HG03135 (cell line): ENCODE measurements around the gene CAMKK1.

Experiments
- ATAC-seq: cut with Tn5 transposase; IDR thresholded peaks from one replicate; pipeline ENCODE4 v1.9.1; 2021; ENCODE audit warnings: mild to moderate bottlenecking, moderate library complexity; ENCODE audit not compliant: unreplicated experiment

CAMKK1 gene

DNA sequence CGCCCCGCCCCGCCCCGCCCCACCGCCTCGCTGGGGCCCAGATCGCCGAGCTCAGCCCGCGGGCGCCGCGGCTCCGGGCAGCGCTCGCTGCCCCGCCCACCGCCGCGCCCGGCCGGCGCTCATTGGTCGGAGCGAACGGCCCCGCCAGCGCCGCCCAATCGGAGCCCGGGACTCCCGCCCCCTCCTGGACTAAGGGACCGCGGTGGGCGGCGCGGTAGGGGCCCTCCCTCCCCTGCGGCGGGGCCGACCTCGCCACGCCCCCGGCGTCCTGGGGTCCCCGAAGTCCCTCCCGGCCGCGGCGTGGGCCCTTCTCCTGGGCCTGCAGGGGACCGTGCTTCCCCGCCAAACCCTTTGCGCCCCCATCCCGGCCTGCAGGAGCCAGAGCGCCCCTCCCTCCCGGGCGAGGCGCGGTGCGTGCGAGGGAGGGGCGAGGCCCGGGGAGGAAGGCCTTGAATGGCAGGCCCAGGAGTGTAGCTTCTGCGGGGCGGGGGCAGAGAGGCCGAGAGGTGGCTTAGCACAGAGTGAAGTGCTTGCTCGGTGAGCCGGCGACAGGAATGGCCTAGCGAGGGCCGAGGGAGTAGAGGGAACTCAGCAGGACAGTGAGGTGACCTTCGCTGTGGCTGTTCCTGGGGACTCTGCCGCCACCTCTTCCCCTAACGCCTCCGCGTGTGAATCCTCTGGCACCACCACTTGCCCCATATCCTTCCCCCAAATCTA, at the start of gene CAMKK1:
Gene CAMKK1, minus strand, starts transcription at position 51 of the 717 bp plus-strand sequence. CDS start 7,366 bp downstream, outside the sequence.
- peak; percentile 84 for ATAC-seq

DNA sequence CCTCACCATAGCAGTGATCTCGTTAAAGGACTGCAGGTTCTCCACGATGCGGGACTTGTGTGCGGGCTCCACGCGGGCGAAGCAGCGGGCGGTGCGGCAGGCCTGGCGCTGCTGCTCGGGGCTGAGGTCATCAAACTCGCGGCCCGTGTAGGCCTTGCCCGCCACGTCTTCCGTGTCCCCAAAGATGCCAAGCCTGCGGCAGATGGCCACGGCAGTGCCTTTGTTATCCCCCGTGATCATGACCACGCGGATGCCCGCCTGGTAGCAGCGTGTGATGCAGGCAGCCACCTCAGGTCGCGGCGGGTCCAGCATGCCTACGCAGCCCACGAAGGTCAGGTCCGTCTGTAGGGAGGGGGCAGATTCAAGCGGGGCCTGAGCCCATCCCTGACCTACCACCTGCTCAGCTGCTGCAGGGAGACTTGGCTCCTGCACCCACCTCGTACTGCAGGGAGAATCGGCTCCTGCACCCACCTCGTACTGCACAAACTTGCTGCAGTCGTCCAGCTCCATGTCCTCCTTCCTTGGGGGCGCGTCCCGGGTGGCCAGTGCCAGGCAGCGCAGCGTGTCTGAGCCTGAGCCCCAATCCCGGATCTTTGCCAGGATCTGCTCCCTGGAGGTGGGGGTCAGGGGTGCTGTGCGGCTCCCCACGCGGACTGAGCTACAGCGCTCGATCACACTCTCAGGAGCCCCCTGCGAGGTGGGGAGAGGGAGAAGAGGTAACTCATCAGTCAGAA, 48.3 kb upstream of the CAMKK1 start:
- ATAC-seq = no peak

DNA sequence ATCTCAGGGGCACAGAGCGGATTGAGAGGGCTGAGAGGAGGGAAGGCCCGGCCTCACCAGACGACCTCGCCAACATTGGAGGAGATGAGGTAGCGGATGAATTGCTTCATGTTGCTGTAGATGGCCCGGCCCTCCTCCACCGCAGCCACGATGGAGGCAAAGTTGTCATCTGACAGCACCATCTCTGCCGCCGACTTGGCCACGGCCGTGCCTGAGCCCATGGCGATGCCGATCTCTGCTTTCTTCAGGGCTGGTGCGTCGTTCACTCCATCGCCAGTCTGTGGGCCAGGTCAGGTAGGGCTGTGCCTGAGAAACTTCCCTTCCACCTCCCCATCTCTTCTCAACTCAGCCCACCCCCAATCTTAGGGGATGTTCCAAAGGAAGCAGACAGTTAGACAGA, 44.5 kb upstream of the CAMKK1 start:
- ATAC-seq = no peak

DNA sequence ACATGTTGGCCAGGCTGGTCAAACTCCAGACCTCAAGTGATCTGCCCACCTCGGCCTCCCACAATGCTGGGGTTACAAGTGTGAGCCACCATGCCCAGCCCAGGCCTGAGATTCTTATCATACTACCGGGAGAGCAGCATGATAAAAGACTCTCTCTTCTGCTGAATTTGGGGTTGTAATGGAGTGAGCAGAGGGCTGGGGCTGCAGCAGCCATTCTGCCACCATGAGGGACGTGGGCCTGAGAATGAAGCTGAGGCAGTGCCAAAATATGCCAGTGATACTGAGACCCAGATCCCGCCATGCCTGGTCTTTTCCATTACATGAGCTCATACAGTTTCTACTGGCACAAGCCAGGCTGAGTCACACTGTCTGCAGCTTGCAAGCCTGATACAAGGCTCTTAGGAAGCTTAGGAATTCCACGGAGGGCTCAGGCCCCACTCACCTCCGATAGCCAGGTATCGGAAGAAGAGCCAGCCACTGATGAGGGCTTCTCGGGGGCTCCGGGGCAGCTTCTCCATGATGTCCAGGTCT, 43.0 kb upstream of the CAMKK1 start:
- ATAC-seq = no peak

DNA sequence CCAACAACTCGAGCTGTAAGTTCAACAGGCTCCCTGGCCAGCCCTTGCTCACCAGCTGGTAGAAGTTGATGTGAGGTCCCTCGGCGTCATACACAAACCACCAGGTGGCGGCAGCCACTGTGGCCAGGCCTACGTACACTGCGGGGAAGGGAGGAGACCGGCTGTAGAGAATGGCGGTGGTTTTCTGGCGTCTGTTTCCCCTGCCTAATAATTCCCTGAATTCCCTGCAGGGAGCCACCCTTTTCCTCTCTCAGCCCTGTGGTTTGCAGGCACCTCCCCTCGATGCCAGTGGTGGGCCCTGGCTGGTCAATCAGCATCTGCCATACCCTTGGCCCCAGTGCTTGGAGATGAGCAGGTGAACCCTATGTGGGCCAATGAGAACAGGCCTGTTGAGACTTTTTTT, 42.3 kb upstream of the CAMKK1 start:
- no peak for ATAC-seq

DNA sequence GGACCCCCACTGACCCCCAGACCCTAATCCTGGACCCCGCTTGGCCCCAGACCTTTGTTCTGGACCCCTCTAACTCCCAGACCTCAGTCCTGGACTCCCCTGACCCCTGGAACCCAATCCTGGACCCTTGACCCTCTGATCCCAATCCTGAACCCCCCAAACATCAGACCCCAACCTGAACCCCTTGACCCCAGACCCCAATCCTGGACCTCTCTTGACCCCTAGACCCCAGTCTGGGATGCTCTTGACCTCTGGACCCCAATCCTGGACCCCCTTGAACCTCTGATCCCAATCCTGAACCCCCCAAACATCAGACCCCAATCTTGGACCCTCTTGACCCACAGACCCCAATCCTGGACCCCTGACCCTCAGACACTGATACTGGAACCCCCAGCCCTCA, 36.9 kb upstream of the CAMKK1 start:
- no peak for ATAC-seq

DNA sequence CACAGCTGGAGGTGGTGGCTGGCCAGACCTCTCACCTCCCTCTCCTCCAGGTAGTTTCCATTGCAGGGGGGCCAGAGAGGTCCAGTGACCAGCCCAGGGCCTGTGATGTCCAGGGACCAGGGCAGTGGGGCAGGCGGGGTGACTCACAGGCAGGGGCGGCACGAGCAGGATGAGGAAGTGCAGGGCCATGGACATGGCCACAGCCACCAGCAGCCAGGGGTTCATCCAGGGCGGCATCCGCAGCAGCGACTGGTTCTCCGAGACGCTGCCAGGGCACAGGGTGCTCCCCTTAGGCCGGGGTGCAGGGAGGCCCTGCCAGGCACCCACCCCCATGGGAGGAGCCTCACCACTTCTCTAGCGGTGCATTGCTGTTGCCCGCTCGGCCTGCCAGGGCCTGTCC, 36.3 kb upstream of the CAMKK1 start:
- ATAC-seq = no peak

DNA sequence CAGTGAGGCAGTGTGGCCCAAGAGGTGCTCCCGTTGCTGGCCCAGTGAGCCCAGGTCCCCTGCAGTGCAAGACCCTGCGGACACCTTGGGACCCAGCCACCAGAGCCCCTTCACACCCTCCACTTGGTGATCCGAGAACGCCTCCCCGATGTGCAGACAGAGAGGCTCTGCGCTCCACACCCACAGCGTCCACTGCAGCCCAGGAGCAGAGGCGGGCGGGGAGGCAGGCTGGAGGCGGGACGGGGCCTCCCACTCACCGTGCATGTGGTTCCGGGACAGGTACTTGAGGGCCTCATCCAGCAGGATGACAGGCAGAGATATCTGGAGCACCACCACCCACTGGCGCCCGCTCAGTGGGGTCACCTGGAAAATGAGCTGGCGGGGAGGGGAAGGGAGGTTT, 35.6 kb upstream of the CAMKK1 start:
- no peak for ATAC-seq

DNA sequence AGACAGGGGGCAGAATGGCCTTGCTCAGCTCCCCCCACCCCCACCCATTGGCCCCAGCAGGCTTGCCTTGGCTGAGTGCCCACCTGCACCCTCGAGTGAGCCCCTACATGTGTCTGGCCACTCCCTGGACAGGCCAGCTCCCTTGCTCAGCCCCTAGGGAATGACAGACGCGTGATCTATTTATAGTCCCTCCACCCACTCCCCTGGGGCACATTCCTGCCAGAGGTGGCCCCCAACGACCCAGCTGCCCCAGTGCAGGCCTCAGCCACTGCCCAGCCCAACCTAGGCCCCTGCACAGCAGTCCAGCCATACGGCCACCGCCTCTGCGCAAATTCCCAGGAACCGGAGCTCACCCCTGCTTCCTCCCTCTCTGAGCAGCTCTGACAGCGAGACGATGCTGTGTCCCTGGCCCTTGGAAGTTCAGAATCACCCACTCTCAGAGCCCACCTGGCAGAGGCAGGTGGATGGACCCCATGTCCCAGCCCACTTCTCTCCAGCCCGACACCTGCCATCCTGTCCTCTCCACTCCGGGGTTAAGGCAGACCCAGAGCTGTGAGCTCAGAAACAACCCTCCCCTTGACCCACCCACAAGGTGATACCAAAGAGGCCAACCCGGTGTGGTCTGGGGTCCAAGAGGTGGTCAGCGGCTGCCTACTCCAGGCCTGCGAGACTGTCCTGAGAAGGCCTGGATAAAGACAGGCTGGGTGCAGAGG, 34.9 kb upstream of the CAMKK1 start:
- no peak for ATAC-seq

DNA sequence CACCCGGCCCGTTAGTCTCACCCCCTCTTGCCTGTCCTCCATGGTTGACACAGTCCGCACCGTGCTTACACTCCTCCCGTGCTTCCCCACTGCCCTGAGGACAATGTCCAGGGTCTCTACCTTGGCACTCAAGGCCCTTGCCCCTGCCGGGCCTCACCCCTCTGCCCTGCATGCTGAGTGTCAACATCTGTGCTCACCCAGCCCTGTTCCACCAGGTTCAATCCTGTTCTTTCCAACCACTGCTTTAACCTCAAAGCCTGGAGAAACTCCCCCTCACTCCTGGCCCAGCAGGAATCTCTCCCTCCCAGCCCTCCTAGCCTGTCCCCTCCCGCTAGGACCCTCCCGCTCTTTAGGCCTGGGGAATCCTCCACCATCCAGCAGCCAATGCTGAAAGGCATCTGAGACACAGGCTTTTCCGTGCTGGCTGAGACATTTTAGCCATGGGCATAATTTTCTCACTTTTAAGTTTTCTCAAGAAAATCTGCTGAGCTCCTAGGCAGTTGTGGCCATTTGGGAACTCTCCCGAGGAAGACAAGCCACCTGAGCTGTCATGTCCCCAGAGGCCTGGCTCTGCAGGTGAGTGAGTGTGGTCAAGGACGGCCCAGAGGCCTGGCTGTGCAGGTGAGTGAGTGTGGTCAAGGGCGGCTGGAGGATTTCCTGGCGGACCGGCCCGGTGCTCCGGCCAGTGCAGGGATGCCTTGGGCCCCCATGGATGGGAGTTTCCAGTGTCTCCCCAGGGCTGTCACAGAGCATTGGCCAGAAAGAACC, 34.2 kb upstream of the CAMKK1 start:
- ATAC-seq = no peak

DNA sequence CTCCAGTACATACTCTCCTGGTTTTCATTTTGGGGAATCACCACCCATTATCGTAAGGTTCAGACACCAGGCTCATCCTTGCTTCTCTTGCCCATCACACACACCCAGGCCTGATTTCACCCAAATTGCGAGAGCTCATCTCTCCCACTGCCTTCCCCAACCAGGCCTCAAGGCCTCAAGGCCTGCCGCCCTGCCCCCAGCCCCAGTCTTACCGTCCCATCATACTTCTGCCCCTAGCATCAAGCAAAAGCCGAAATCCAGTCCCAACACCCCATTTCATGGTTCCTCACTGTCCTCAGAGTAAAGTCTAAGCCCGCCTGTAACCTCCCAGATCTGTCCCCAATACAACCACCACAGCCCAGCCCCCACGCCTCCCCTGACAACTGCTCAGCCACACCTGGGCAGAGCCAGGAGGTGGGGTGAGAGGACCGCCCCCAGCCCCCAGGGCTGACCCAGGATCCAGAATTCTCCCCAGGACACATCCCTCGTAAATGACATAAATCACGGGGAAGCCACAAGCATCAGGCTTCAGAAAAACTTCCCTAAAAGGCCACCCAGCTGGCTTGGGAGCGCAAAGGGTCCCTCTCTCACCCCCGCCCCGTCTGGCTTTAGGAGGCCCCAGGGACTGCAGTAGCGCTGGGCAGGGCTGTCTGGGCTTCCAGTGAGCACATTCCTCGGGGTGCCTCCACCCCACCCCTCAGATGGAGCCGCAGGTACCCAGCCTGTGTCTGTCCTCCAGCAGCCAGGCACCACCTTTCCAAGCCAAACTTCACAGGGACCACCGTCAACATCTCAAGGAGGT, 33.0 kb upstream of the CAMKK1 start:
- ATAC-seq = no peak

DNA sequence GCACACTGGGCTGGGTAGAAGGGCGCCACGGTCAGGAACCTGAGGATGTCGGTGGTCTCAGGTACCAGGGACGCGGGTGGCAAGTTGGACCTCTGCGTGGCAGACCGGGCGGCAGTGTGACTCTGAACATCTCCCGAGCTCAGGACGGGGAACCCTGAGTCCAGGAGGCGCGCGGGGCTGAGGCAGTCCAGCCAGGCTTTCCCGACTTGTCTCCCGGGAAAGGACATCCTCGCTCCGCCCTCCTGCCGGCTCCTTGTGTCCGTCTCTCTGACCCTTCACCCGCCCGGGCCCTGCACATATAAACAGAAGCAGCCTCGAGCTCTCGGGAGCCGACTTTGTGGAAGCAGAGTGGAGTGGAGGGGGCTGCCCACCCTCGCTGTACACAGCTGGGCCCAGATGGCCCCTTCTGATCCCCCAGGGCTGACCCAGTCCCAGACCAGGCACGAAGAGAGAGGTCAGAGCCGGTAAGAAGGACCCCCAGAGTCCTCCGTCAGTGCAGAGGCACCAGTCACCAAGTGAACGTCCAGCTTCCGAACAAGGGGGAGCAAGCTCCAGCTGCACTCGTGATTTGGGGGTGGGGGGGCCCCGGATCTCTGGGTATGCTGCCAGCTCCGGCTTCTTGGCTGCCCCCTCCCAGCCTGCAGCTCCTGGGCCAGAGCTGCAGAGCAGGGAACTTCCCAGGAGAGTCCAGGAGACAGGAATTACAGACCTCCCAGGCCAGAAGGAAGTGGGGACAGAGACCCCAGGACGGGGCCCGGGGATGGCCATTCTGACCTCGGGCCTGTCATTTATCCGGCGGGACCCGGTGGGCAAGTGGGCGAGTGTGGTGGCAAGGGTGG, 31.9 kb upstream of the CAMKK1 start:
- ATAC-seq = no peak

DNA sequence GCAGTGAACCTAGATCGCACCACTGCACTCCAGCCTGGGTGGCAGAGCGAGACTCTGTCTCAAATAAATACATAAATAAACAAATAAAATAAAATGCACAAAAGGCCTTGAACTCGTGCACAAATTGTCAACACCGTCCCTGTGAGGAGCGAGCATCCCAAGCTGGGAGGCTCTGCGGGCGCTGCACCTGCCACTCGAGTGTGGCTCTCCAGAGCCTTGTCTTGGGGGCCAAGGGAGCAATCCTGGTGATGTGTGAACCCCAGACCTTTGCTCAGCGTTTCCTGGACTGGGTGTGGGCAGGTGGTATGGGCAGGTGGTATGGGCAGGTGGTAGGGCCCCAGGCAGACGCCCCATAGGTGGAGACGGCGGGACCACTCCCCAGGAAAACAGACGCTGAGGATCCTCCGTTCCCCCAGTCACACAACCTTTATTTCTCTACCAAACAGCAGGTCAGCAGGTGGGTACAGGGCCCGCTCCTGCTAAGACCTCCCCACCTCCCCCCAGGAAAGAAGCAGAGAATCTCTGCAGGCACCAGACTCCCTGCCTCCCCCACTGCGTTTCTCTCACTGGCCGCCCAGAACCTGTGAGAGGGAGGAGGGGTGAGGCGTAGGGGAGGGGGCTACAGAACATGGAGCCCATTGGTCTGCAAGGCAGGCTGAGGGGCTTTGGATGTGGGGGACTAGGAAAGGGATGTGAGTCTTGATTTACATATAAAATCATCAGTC, 30.8 kb upstream of the CAMKK1 start:
- no peak for ATAC-seq

DNA sequence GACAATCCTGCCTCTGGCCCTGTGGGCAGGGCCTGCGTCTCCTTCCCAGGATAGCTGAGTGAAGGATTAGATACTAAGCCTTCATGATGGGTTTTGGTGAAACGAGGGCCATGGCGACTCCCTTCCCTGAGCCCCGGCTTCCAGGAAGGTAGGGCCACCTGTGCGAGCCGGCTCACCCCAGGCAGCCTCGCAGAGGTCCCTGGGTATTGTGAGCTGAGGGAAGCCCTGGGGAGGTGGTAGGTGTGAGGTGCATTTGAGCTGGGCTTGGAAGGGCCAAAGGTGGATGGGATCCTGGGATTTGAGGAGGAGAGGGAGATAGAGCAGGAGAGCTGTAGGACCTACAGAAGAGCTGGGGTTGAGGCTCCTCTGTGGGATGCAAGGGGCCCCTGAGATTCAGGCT, 29.9 kb upstream of the CAMKK1 start:
- ATAC-seq = no peak

DNA sequence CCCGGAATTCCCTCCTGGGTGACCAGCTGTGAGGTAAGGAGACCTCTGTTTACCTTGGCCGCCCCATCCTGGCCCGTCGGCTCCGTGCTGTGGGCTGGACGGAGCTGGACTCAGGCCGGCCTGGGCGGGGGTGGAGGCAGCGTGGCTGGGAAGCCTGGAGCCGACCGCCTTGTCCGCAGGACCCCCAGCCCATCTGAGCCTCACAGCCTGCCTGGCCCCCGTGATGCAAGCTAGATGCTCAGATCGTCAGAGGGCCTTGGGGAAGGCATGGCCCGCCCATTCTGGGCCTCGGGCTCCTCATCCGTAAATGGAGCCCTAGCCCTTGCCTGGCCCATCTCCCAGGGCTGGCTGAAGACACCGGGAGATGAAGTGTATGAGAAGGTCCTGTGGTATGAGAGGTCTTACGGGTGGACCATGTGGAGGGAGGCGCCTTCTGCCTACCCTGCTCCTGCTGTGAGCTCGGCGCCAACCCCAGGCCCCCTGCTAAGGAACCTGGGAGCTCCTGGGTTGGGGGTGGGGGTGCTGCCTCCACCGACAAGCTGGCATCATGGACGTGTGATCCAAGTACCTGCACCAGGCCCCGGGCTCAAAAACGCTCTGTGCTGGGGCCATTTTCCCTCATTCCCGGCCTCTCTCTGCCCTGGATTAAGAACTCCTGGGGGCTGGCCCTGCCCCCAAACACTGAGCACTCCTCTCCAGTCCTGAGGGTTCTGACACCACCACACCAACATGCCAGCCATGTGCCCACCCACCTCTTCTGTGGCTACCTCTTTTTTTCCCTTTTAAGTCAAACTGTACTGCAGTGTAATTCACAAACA, 28.9 kb upstream of the CAMKK1 start:
- ATAC-seq = no peak

DNA sequence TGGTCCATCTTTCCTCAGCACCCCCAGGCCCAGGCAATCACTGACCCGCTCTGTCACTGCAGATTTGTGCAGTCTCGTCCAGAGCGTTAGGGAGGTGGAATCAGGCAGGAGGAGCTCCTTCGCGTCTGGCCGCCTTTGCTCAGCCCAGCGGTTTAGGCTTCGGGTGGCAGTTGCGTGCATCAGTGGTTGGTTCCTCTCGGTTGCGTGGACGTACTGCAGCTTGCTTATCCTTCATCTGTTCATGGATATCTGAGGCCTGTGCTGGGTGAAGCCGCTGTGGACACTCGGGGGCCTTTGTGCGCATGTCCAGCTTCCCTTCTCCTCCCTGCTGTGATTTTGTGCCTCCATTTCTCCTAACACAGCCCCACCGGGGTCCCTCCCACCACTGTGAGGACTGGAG, 28.2 kb upstream of the CAMKK1 start:
- ATAC-seq = no peak

DNA sequence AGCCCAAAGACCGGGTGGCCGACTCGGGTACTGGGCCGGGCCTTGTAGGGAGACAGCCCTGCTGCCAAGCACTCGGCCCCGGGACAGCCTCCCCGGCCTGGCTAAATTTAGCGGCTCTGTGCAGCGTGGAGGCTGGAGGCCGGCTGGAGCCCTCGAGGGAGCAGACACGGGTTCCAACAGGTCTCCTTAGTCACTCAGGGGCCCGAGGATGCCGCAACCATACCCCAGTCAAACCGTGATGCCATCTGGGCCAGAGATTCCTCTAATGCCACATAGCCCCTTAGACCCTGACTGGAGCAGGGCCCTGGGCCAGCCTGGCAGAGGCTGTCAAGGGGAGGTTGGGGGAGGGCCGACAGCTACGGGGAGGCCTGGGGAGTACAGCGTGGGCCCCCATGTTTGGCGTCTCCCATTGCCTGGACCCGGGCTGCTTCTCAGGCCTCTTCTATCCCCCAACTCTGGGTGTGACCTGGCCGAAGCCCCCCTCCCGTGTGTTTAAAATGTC, 26.3 kb upstream of the CAMKK1 start:
- ATAC-seq = no peak
